H1 (cell line): Measurements from ENCODE around the gene PPIA. TPM values are rescaled to one million over a fixed set of nuclear protein-coding genes. Genes with fewer than 3 reads are reported as not detected.

ENCODE experiments used
- CBX8 ChIP-seq: fragments of 300-800, 300-1000 bp; sonication (generic); IDR thresholded peaks from 2 replicates; pipeline ENCODE4 v1.7.1; 2016; ENCODE audit warnings: low read depth, low read length, borderline replicate concordance
- CHD2 ChIP-seq: IDR thresholded peaks from 2 replicates; pipeline ENCODE4 v1.6.1; 2012; ENCODE audit warnings: low read length, improper control_type of control experiment
- CTBP2 ChIP-seq: IDR thresholded peaks from 2 replicates; pipeline ENCODE4 v1.7.0; 2011; ENCODE audit warnings: borderline replicate concordance, mild to moderate bottlenecking, moderate library complexity, mixed read lengths, low read length; ENCODE audit not compliant: insufficient read depth, insufficient read length
- CTCF ChIP-seq, 3 experiments: IDR thresholded peaks; 1 replicate in 2 of 3; 2 replicates in 1 of 3; pipeline versions ENCODE4 v1.5.1 to v1.6.1; 2011; ENCODE audit warnings: low read length in 3 of 3, mild to moderate bottlenecking in 3 of 3, inconsistent platforms in 2 of 3, low read depth in 1 of 3, moderate library complexity in 1 of 3; ENCODE audit not compliant: insufficient read depth in 1 of 3; ENCODE audit errors: control extremely low read depth in 1 of 3
- JUN ChIP-seq: IDR thresholded peaks from 2 replicates; pipeline ENCODE4 v1.6.1; 2011; ENCODE audit warnings: low read depth, mild to moderate bottlenecking, improper control_type of control experiment, low read length
- KDM1A ChIP-seq: fragments of 200-600, 300-600 bp; sonication (generic); IDR thresholded peaks from 2 replicates; pipeline ENCODE4 v1.7.1; 2016; ENCODE audit warnings: mild to moderate bottlenecking, low read length, borderline replicate concordance
- KDM4A ChIP-seq: IDR thresholded peaks from one replicate; pipeline ENCODE4 v1.7.1; 2012; ENCODE audit warnings: low read depth, mild to moderate bottlenecking, moderate library complexity, low read length, inconsistent platforms; ENCODE audit not compliant: severe bottlenecking
- NANOG ChIP-seq: IDR thresholded peaks from 2 replicates; pipeline ENCODE4 v1.6.1; 2011; ENCODE audit warnings: low read length, low read depth, mild to moderate bottlenecking, inconsistent platforms; ENCODE audit not compliant: insufficient read depth, poor library complexity, severe bottlenecking
- NRF1 ChIP-seq: IDR thresholded peaks from 2 replicates; pipeline ENCODE4 v1.6.1; 2011; ENCODE audit warnings: mild to moderate bottlenecking, low read depth, low read length, improper control_type of control experiment
- POLR2AphosphoS5 ChIP-seq: IDR thresholded peaks from 2 replicates; pipeline ENCODE4 v1.6.1; 2011; ENCODE audit warnings: low read depth, low read length
- RAD21 ChIP-seq, 2 experiments: IDR thresholded peaks in 1 of 2; conservative IDR thresholded peaks in 1 of 2; 2 replicates each; pipeline ENCODE4 v1.6.1; 2011; ENCODE audit warnings: low read depth in 2 of 2, low read length in 2 of 2, improper control_type of control experiment in 1 of 2, inconsistent platforms in 1 of 2, mild to moderate bottlenecking in 1 of 2, moderate library complexity in 1 of 2
- RFX5 ChIP-seq: IDR thresholded peaks from 2 replicates; pipeline ENCODE4 v1.6.1; 2011; ENCODE audit warnings: low read depth, low read length, improper control_type of control experiment, borderline replicate concordance
- SIRT6 ChIP-seq: IDR thresholded peaks from one replicate; pipeline ENCODE4 v1.7.1; 2012; ENCODE audit warnings: low read length, inconsistent platforms
- SP2 ChIP-seq: IDR thresholded peaks from 2 replicates; pipeline ENCODE4 v1.6.1; 2012; ENCODE audit warnings: mild to moderate bottlenecking, low read length, inconsistent platforms
- SRF ChIP-seq: IDR thresholded peaks from 2 replicates; pipeline ENCODE4 v1.6.1; 2011; ENCODE audit warnings: mild to moderate bottlenecking, low read depth, low read length, moderate library complexity
- SUZ12 ChIP-seq: fragments of 200-600 bp; sonication (generic); IDR thresholded peaks from 2 replicates; pipeline ENCODE4 v1.6.1; 2012; ENCODE audit warnings: mild to moderate bottlenecking, inconsistent platforms, low read length, moderate library complexity, mixed read lengths
- TBP ChIP-seq: IDR thresholded peaks from 2 replicates; pipeline ENCODE4 v1.6.1; 2011; ENCODE audit warnings: low read depth, low read length, improper control_type of control experiment
- TEAD4 ChIP-seq: IDR thresholded peaks from 2 replicates; pipeline ENCODE4 v1.6.1; 2012; ENCODE audit warnings: low read depth, low read length, inconsistent platforms, mixed read lengths
- YY1 ChIP-seq: IDR thresholded peaks from 2 replicates; pipeline ENCODE4 v1.6.1; 2011; ENCODE audit warnings: low read depth, mild to moderate bottlenecking, low read length
- ZNF274 ChIP-seq: IDR thresholded peaks from 2 replicates; pipeline ENCODE4 v1.7.0; 2012; ENCODE audit warnings: low read length, borderline replicate concordance; ENCODE audit errors: extremely low read depth
- polyA plus RNA-seq, 7 experiments: library from polyadenylated mRNA; depleted of rRNA in 3 of 7; stranded (reverse) in 5 of 7; unstranded in 2 of 7; fragments of >200 nt in 5 of 7; fragments of 200-250 nt in 2 of 7; gene quantifications; 1 replicate in 5 of 7; 2 replicates in 1 of 7; 4 replicates in 1 of 7; pipeline versions ENCODE4 v1.2.1 to v1.2.3, GENCODE V29; 2011 to 2013; ENCODE audit warnings: missing spikeins in 2 of 7, mixed read lengths in 2 of 7
- total RNA-seq: library from RNA; stranded (reverse); fragmentation: NEBNext Ultra II Directional; extraction: Animal tissue kit (Norgen Biotek cat#: 25700); gene quantifications from 2 replicates; pipeline ENCODE4 v1.2.1, GENCODE V29; 2021

PPIA gene
- total and polyA plus RNA-seq, 2 of the 8 experiments (the other 6 are each of a cell fraction or from before 2014, with no cell fraction given), result 2,865 to 5,394 TPM

- TF ChIP-seq POLR2AphosphoS5 (peak; percentile 49; the same call in 1 of the 2 replicates), CHD2 (no peak), SRF (peak; percentile 89), CTBP2 (no peak), CBX8 (no peak), SUZ12 (no peak), RAD21 (IDR thresholded peaks at IDR 0.05 in 1 of 2, conservative IDR thresholded peaks at IDR 0.05 in 1 of 2; ENCODE audit: low read depth in 2 of 2, low read length in 2 of 2) (no peak), KDM4A (peak; percentile 72), JUN (no peak), NANOG (no peak), TEAD4 (no peak), RFX5 (no peak), SP2 (no peak), KDM1A (no peak), SIRT6 (no peak), YY1 (peak; percentile 75; the same call in 1 of the 2 replicates), CTCF (IDR thresholded peaks at IDR 0.05; ENCODE audit: control extremely low read depth in 1 of 3, insufficient read depth in 1 of 3, low read depth in 1 of 3, low read length in 3 of 3) (no peak; a peak in 1 of 4 replicates), ZNF274 (no peak), TBP (0 out of 2 replicates have a peak, but pooled peaks have one; percentile 33), NRF1 (no peak)
Observed at GRCh38 chr7:44748045-44748947, 48.2 kb upstream of the PPIA start, which contains the start of gene ZMIZ2 (continued).
